ENCODE measurements around the gene NID2.
A peak's percentile ranks its signal among the peaks of the same experiment; 100 is the strongest.

NID2 gene, protein sequence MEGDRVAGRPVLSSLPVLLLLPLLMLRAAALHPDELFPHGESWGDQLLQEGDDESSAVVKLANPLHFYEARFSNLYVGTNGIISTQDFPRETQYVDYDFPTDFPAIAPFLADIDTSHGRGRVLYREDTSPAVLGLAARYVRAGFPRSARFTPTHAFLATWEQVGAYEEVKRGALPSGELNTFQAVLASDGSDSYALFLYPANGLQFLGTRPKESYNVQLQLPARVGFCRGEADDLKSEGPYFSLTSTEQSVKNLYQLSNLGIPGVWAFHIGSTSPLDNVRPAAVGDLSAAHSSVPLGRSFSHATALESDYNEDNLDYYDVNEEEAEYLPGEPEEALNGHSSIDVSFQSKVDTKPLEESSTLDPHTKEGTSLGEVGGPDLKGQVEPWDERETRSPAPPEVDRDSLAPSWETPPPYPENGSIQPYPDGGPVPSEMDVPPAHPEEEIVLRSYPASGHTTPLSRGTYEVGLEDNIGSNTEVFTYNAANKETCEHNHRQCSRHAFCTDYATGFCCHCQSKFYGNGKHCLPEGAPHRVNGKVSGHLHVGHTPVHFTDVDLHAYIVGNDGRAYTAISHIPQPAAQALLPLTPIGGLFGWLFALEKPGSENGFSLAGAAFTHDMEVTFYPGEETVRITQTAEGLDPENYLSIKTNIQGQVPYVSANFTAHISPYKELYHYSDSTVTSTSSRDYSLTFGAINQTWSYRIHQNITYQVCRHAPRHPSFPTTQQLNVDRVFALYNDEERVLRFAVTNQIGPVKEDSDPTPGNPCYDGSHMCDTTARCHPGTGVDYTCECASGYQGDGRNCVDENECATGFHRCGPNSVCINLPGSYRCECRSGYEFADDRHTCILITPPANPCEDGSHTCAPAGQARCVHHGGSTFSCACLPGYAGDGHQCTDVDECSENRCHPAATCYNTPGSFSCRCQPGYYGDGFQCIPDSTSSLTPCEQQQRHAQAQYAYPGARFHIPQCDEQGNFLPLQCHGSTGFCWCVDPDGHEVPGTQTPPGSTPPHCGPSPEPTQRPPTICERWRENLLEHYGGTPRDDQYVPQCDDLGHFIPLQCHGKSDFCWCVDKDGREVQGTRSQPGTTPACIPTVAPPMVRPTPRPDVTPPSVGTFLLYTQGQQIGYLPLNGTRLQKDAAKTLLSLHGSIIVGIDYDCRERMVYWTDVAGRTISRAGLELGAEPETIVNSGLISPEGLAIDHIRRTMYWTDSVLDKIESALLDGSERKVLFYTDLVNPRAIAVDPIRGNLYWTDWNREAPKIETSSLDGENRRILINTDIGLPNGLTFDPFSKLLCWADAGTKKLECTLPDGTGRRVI (N-terminal part only)

DNA sequence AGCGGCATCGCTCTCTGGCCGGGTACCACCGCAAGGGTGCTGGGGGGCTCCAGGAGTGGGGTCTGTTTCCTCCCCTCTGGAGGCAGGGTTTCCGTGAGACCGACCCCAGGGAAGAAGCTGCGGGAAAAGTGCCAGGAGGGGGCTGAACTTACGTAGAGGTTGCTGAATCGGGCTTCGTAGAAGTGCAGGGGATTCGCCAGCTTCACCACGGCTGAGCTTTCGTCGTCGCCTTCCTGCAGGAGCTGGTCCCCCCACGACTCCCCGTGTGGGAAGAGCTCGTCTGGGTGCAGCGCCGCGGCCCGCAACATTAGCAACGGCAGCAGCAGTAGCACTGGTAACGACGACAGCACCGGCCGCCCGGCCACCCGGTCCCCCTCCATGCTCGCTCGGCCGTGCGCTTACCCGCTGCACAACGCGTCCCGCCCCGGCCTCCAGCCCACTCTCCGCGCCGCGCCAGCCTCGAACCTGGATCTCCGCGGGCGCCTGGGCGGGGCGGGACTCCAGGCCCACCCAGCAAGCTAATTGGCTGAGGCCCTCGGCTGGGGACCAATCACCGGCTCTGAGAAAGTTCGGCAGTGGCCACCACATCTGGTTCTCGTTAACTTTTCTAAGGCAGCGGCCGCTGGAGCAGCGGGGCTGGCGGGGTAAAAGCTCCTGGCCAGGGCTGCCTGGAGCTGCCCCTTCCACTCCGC lies at the start of gene NID2:
Gene NID2, minus strand, starts transcription at position 445 of the 692 bp plus-strand sequence. Its CDS starts 65 bp downstream, at position 380.
- peak; percentile 60 for DNase-seq (ENCODE audit: low read depth)

DNA sequence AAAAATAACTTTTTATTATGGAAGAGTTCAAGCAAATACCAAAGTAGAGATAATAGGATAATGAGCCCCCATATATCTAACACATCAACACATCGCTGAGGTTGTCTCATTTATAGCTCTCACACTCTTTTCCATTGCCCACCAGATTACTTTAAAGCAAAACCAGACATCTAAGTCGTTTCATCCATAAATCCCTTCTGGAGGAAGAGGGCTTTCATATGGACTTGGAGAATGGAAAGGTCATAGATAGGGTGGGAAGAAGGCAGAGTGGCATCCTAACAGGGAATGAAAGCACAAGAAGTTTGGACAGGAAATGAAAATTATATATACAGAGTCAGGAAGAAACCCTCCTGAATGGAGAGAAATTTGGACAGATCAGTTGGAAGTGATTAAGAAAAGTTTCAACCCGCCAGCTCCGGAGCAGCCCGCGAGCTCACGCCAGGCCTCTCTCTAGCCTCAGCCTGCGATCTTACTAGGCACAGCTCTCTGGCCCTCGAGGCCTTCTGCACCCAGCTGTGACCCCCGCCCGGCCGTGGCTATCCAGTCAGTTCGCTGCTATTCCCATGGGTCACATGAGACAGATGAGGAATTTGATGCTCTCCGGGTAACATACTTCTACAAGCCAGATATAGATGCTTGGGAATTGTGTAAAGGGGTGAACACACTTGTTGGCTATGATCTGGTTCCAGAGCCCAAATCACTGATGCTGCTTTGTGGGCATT lies 48.4 kb upstream of the NID2 start:
- no peak for DNase-seq (ENCODE audit: low read depth)

DNA sequence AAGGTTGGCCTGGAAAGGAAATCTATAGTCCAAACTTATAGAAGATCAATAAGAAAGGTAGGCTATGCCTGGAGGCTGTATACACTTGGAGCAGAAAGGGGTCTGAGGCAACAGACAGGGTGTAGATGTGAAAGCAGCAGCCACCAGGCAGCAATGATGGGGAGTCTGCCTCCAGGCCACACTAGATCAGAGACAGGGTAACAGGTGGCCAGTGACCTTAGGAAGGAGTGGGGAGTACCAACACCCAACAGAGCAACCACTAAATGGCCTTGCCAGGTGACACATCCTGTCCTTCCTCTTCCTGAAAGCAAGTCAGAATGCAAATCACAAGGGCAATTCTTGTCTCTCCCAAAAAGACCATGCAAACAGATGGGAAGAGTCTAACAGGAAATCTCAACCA lies 46.4 kb upstream of the NID2 start:
- DNase-seq (ENCODE audit: low read depth) = no peak

DNA sequence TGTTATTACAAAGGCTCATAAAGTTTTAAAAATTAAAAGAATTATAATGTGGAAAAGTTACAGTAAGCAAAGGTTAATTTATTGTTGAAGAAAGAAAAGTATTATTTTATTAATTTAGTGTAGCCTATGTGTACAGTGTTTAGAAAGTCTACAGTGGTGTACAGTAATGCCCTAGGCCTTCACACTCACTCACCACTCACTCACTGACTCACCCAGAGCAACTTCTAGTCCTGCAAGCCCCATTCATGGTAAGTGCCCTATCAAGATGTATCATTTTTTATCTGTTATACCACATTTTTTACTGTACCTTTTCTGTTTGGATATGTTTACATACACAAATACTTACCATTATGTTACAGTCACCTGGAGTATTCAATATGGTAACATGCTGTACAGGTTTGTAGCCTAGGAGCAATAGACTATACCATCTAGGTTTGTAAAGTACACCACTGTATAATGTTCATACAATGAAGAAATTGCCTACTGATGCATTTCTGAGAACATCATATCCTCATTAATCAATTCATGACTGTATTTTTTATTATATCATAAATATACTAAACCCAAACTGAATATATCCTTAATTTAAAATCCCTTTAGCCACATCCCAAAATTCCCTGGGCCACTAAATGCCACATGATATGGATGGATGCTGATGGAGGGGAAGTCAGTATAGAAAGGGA lies 43.6 kb upstream of the NID2 start:
- DNase-seq (ENCODE audit: low read depth) = no peak

DNA sequence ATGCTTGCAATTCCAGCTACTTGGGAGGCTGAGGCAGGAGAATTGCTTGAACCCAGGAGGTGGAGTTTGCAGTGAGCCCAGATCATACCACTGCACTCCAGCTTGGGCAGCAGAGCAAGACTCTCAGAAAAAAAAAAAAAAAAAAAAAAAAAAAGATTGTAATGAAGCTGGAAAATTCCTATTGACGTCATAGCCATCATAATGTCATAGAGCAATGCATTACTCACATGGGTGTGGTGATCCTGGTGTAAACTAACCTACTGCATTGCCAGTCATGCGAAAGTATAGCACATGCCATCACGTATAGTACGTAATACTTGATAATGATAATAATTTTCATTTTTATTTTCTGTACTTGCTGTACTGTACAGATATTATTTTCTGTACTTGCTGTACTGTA lies 42.7 kb upstream of the NID2 start:
- DNase-seq (ENCODE audit: low read depth) = no peak

DNA sequence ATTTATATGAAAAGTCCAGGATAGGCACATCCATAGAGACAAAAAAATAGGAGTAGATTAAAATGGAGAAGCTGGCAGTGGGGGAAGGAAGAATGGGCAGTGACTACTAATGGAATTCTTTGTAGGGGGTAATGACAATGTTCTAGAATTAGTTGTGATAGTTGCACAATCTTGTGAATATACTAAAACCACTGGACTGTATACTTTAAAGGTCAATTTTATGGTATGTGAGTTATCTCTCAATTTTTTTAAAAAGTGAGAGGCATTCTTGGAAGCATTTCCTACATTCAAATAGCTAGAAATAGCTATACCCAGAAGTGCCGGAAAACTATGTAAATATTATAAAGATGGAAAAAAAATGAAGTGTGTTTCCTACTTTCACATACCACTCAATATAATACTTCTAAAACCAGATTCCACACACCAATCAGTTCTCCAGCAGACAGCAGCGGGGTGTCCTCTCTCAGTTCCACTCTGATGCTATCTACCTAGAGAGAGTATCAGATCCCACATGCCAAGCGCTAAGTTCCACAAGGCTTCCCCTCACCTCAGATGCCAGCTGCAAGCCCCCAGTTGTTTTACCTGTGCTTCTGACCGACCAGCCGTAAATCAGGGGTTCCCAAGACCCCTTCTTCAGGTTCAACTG lies 41.7 kb upstream of the NID2 start:
- no peak for DNase-seq (ENCODE audit: low read depth)

DNA sequence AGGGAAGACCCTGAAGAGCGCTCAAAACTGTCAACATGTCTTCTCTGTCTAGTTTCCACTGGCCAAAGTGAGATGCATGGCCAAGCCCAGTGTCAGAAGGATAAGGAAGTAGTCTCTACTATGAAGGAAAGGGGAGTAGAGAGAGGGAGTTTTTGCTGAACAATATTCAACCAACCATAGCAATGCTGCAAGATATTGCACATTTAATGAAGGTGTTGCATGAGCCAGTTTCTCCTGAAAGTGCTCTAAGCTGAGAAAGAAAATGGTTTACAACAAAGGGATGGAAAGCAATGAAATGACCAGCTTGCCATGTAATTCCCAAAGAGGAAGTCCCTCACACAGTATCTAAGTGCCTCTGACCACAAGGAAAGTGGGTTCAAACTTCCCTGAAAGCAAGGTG lies 40.0 kb upstream of the NID2 start:
- DNase-seq (ENCODE audit: low read depth) = no peak

DNA sequence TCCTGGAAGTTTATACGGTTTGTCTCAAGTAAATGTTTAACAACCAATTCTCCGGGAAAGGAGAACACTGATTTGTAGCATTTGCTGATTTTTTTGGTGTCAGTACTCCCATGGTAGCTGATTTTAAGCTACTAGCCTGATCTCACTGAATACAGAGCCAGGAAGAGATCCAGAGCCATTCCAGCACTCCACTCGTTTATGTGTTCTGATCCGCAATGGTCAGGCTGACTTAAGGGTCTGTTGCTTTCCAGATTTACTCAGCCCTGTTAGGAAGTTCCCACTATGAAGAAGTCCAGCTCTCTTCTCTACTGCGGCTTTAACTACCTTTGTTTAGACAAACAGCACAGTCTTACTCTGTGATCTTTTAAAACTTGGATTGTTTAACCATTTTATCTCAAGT lies 38.0 kb upstream of the NID2 start:
- DNase-seq (ENCODE audit: low read depth) = no peak

DNA sequence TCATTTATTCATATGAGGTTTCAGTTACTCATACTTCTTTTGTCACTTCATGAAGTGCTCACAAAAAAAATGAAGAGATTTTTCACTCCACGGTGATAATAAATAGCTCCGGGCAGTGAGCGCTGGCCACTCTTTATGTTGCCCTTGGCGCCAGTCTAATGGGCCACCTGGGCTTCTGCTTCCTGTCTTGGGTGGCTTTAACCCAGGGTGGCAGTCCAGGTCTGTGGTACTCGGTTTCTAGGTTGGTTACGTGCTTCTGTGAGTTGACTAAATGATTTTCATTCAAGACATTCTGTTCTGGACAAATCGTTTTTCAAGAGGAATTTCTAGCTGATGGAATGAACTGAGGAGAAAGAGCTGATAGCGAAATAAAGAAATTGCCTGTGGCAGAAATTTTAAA lies 34.6 kb upstream of the NID2 start:
- DNase-seq (ENCODE audit: low read depth) = no peak

DNA sequence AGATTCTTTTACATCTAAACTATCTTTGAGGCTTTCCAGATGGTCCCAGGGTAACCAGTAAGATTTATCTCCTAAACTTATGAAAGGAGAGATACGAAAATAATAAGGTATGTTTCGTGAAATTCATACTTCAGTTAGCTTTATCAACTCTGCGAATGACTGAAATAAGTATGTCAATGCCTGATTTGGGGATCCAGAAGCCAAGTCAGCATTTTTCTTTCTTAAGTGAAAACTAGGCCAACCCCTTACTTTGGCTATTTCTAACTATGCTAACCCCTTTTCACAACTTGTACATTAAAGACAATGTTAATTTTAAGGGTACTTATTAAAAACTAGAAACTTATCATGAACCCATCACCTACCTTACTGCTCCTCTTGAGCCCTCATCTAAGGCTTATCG lies 26.9 kb upstream of the NID2 start:
- DNase-seq (ENCODE audit: low read depth) = no peak

DNA sequence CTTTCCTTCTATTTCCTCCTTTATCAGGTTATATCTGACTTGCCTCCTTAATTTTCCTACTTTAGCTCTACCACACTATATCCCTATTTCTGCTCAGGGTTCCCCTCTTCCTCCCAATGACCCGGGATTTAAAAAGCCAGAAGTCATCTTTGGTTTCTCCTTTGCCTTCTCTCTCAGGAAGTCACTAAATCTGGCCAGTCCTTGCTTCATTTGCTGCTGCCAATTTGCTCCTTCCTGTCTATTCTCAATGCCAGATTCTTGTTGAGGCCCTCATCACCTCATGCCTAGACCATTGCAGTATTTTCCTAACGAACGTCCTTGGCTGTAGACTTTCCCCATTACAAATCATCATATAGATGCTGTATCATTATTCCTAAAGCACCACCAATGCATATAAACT lies 26.5 kb upstream of the NID2 start:
- DNase-seq (ENCODE audit: low read depth) = no peak

DNA sequence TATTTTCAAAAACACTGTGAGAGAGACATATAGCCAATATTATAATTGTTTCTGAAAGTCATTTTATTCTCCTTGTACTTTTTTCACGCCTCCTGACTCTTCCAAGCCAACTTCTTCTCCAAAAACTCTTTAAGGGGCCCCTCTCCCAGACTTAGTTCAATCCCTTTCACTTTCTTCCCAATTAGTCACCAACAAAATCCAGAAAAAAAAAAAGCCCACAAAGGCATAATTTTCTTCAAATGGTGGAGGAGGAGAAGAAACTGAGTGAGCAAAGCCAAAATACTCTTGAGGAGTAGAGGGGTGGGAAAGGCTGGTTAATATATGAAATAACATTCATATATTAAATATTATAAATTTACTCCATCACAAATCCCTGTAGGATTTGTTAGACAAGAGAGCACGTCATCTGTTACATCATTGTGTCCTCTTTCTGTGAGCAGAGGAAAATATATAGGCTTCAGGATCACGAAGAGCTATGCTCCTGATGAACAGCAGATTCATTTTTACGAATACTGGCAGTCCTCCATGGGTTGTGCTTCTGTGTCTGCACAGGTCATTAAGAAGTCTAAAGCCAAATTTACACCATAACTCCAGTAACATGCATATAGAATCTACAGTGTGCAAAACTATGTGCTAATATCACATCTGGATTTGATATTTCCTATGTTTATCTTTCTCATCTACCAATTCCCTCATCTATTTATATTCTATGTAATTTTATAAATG lies 25.9 kb upstream of the NID2 start:
- DNase-seq (ENCODE audit: low read depth) = no peak

DNA sequence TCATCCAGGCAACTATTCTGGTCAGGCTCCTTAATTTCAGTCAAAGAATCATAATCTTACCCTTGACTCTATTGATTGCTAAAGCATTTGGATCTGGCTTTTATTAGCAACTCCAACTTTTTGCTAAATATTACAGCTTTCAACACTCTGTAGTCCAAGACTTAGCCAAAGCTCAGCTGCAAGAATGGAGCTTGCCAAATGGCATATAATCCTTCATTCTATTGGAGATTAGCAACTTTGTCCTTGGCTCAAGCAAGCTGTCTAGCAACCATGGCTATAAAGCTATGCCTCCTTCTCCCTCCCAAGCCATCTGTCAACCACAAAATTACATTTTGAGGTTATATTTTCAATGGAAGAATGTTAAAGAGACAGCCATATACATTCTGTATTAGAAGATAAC lies 23.1 kb upstream of the NID2 start:
- DNase-seq (ENCODE audit: low read depth) = no peak

DNA sequence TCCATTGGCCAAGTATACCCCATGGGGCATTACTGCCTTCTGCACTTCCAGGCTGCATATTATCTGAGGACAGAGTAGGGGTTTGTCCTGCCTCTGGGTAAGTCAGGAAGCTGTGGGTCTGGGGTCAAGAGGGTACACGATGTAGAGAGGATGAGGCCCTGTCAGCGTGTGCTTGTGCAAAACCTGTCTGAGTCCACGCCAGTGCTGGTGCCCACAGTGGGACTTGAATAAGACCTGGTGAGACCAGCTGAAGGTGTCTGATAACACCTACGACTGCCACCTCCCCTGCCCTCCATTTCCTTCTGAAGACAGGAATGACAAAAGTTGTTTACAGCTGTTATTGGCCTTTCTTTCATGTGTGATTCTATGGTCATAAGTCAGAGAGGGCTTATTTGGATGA lies 22.1 kb upstream of the NID2 start:
- no peak for DNase-seq (ENCODE audit: low read depth)

DNA sequence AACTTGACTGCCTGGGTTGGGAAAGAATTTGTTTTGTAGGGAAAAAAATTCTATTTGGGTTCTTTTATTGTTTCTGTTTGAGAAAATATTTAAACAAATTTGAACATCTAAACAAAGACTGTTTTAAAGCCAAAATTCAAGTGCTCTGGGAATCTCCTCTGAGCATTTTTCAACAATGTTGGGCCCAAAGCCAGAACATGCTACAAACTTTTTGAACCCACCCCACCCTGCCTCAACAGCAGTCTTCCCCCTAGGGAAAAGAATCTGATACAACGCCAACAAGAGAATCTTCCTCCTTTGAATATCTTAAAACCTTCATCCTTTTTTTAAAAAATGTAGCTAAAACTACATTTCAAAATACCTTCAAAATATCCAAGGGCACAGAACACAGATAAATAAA lies 20.4 kb upstream of the NID2 start:
- no peak for DNase-seq (ENCODE audit: low read depth)

DNA sequence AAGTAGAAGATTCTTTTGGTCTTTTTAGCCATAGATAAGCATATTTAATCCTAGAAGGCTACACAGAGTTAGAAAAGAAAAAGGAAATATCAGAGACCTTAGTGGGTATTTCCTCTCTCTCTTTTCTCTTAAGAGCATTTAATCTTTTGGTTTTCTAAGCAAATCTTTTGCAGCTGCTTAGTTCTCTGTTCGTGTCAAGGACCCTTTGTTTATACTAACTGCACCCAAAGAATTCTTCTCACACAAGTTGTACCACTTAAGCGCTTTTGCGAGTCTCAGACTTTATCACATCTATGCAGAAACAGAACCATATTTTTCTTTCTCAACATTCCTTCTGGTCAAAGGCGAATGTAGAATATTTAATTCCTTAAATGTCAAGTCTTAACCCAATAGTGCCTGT lies 17.9 kb upstream of the NID2 start:
- DNase-seq (ENCODE audit: low read depth) = no peak

DNA sequence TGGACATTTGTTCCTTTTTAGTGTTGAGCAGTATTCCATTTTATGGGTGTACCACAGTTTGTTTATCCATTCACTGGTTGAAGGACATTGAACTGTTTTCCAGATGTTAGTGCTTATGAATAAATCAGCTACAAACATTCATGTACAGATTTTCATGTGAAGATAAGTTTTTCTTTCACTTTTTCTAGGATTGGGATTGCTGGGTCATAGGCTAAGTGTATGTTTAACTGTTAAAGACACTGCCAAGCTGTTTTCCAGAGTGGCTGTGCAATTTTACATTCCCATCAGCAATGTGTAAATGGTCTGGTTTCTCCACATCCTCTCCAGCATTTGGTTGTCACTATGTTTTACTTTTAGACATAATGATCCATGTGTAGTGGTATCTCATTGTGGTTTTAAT lies 14.0 kb upstream of the NID2 start:
- no peak for DNase-seq (ENCODE audit: low read depth)

DNA sequence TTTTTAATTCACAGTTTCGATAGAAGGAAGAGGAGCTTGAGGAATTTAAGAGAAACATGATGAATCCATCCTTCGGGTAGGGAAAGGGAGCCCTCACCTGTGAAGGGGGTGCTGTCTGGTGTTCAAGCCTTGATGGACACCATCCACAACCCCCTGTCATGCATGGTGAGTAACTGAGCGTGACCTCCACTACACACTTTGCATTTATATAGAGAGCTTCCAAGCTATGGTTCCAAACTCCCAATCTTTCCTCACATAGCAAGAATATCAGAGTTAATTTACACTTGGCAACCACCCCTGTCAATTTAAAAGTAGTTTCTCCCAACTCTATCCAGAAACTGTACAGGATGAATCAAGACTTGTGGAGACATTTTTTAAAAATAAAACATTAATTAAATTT lies 13.1 kb upstream of the NID2 start:
- DNase-seq (ENCODE audit: low read depth) = no peak
